Measurements from ENCODE around the gene FARSB. TPM values are rescaled to one million over a fixed set of nuclear protein-coding genes. Genes with fewer than 3 reads are reported as not detected.

FARSB gene
- total and polyA plus RNA-seq, 4 donors, result 9.5 to 17.0 (median 15.5) TPM

DNA sequence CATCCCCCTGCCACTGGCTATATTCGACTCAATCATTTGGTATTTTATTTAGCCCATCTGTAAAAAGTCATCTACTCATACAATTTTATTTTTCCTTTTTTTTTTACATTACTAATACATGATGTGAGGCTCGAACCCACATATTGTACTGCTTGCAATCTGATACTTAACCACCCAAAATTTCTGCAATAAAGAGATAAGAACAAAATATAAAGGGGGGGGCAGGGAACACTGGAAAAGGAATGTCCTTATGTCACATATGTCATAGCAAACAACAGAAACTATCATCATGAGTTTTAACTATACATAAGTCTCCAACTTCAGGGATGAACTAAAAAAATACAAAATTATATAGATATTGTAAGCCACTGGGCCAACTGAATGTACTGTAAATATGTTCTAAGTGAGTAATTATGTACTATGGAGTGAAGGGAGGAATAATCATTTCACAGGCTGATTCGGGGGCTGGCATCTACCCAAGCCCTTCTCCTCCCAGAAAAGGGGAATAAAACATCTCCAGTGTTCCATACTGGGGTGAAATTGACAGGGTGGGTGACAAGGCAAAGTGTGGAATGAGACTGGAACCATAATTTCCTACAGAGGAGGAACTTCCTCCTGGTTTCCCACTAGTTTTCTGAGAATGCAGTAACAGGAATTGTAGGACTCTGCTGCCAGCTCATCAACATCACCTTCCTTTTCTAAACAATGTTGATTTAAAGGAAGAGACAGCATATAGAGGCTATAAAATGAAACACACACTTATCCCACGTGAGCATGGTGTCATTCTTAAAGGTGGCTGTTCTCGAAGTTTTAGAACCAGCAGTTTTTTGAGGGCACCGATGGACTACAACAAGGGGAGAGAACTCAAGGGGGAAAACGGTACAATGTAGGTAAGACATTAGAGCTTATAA lies 79.5 kb downstream of the FARSB start:
- H3K27ac ChIP-seq (ENCODE audit: low read depth in 1 of 2, low read length in 1 of 2), result no peak overlapping the region
- H3K9me3 ChIP-seq (ENCODE audit: control insufficient read depth in 4 of 4, insufficient read depth in 3 of 4, low read length in 3 of 4), result no peaks in the 10 kb centered on the region
- TF ChIP-seq, protein P1, sequence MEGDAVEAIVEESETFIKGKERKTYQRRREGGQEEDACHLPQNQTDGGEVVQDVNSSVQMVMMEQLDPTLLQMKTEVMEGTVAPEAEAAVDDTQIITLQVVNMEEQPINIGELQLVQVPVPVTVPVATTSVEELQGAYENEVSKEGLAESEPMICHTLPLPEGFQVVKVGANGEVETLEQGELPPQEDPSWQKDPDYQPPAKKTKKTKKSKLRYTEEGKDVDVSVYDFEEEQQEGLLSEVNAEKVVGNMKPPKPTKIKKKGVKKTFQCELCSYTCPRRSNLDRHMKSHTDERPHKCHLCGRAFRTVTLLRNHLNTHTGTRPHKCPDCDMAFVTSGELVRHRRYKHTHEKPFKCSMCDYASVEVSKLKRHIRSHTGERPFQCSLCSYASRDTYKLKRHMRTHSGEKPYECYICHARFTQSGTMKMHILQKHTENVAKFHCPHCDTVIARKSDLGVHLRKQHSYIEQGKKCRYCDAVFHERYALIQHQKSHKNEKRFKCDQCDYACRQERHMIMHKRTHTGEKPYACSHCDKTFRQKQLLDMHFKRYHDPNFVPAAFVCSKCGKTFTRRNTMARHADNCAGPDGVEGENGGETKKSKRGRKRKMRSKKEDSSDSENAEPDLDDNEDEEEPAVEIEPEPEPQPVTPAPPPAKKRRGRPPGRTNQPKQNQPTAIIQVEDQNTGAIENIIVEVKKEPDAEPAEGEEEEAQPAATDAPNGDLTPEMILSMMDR (IDR thresholded peaks at IDR 0.05; ENCODE audit: control extremely low read depth, extremely low read depth), result no peak
- WGBS, 2 donors, result 78 to 86% methylated on average over 7 of the region's 7 CpGs
- H3K36me3 ChIP-seq (ENCODE audit: control insufficient read depth in 4 of 4, insufficient read depth in 4 of 4, low read length in 4 of 4), result peaks cover 4 to 11% (median 5%) of the 10 kb centered on the region in 4 donors
- no peak overlapping the region for H3K9ac ChIP-seq (ENCODE audit: insufficient read depth in 1 of 2, low read length in 2 of 2)
- H3K4me3 ChIP-seq, result no peak overlapping the region
- ATAC-seq (ENCODE audit: insufficient read depth, low FRiP score) (no peak), DNase-seq (peak in 1 of 3 donors; percentile 17)
- H3K27me3 ChIP-seq (ENCODE audit: control insufficient read depth in 3 of 3, insufficient read depth in 3 of 3, low read length in 2 of 3), result no peaks in the 10 kb centered on the region
- peaks cover 0 to 29% (median 9%) of the 10 kb centered on the region in 5 donors for H3K4me1 ChIP-seq (ENCODE audit: control insufficient read depth in 5 of 5, insufficient read depth in 5 of 5, low read length in 5 of 5)

DNA sequence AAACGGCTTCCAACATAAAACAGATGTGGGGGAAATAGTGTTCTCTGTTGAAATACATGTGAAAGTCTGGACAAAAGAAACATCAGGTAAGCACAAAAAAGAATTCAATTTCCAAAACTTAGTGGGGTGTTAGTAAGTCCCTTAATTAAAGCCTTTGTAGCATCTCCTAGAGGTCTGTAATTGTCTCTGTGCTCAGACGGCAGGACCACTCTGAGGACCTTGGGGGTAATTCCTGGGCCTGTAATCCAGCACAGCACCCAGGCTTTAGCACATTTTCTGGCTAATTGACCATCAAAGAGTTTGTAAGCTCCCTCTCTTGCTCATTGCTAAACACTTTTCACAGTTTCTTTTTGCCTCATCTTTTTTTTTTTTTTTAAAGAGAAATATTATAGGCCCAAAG lies 80.3 kb downstream of the FARSB start:
- Histone ChIP-seq H3K27ac (ENCODE audit: low read depth in 1 of 2, low read length in 1 of 2) (no peak overlapping the region), H3K4me3 (no peak overlapping the region), H3K9ac (ENCODE audit: insufficient read depth in 1 of 2, low read length in 2 of 2) (no peak overlapping the region), H3K36me3 (ENCODE audit: control insufficient read depth in 4 of 4, insufficient read depth in 4 of 4, low read length in 4 of 4) (peaks cover under 1 to 12% (median 7%) of the 10 kb centered on the region in 4 donors), H3K9me3 (ENCODE audit: control insufficient read depth in 4 of 4, insufficient read depth in 3 of 4, low read length in 3 of 4) (no peaks in the 10 kb centered on the region), H3K27me3 (ENCODE audit: control insufficient read depth in 3 of 3, insufficient read depth in 3 of 3, low read length in 2 of 3) (no peaks in the 10 kb centered on the region), H3K4me1 (ENCODE audit: control insufficient read depth in 5 of 5, insufficient read depth in 5 of 5, low read length in 5 of 5) (peaks cover 0 to 29% (median 9%) of the 10 kb centered on the region in 5 donors)
- ATAC-seq (ENCODE audit: insufficient read depth, low FRiP score), result no peak
- no peak for DNase-seq
- TF ChIP-seq, protein P1 (IDR thresholded peaks at IDR 0.05; ENCODE audit: control extremely low read depth, extremely low read depth), result no peak
- 83 to 91% methylated on average over 2 of the region's 2 CpGs for WGBS, 2 donors

DNA sequence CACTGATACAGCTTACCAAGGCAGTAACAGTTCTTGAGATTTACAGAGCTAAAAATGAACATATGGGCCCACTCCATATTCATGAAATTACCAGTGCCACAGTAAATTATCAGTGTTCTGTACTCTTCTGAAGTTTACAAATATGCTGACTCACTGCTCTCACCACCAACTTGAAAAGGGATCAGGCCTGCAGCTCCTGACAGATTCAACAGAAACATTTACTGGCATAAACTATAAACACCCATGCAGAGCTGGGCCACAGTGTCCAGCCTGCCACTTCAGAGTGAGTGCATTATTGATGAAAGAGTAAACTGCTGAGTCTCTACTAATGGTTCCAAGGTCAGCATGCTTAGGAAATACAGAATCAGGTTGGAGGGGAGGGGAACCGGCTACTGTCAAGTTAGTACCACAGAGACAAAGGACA lies 83.1 kb downstream of the FARSB start:
- peak overlapping the region in 1 of 2 donors; percentile 16 for H3K27ac ChIP-seq (ENCODE audit: low read depth in 1 of 2, low read length in 1 of 2)
- peak; percentile 42 for ATAC-seq (ENCODE audit: insufficient read depth, low FRiP score)
- H3K9me3 ChIP-seq (ENCODE audit: control insufficient read depth in 4 of 4, insufficient read depth in 3 of 4, low read length in 3 of 4), result no peaks in the 10 kb centered on the region
- WGBS, 2 donors, result 75 to 82% methylated on average over 1 of the region's 1 CpG
- H3K9ac ChIP-seq (ENCODE audit: insufficient read depth in 1 of 2, low read length in 2 of 2), result no peak overlapping the region
- no peak overlapping the region for H3K4me3 ChIP-seq
- H3K27me3 ChIP-seq (ENCODE audit: control insufficient read depth in 3 of 3, insufficient read depth in 3 of 3, low read length in 2 of 3), result no peaks in the 10 kb centered on the region
- TF ChIP-seq, protein P1 (IDR thresholded peaks at IDR 0.05; ENCODE audit: control extremely low read depth, extremely low read depth), result no peak
- peaks cover 0 to 12% (median 8%) of the 10 kb centered on the region in 4 donors for H3K36me3 ChIP-seq (ENCODE audit: control insufficient read depth in 4 of 4, insufficient read depth in 4 of 4, low read length in 4 of 4)
- H3K4me1 ChIP-seq (ENCODE audit: control insufficient read depth in 5 of 5, insufficient read depth in 5 of 5, low read length in 5 of 5), result peaks cover 0 to 29% (median 9%) of the 10 kb centered on the region in 5 donors
- peak; percentile 37 to 74 (median 64) for DNase-seq
